HG03039 (cell line): ENCODE data around the gene SLC38A9.
"Not testable (repeated sequence)": the region's sequence is repeated elsewhere in the genome, so short reads cannot be mapped to it uniquely, and the experiment has no call there.

Source experiments
- ATAC-seq: cut with Tn5 transposase; IDR thresholded peaks from one replicate; pipeline ENCODE4 v1.9.1; 2021; ENCODE audit warnings: mild to moderate bottlenecking, moderate library complexity; ENCODE audit not compliant: unreplicated experiment

Gene SLC38A9

DNA sequence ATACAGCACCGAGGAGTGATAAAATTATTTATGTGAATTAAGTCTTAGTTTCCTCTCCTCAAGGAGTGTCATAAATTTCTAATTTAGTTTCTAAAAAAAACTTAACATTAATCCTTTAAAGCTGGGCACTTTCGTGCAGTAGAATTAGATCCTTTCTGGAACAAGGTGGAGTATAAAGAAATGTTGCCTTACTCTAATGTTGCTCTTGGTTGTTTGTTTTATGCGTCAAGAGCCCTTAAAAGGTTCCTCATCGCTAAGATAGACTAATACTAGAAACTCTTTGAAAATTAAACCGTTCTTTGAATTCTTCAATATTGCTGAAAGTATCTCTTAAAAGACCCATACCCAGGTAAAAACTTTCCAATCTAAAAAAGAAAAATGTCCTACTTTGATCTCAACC, 93.8 kb downstream of the SLC38A9 start:
- no peak for ATAC-seq

DNA sequence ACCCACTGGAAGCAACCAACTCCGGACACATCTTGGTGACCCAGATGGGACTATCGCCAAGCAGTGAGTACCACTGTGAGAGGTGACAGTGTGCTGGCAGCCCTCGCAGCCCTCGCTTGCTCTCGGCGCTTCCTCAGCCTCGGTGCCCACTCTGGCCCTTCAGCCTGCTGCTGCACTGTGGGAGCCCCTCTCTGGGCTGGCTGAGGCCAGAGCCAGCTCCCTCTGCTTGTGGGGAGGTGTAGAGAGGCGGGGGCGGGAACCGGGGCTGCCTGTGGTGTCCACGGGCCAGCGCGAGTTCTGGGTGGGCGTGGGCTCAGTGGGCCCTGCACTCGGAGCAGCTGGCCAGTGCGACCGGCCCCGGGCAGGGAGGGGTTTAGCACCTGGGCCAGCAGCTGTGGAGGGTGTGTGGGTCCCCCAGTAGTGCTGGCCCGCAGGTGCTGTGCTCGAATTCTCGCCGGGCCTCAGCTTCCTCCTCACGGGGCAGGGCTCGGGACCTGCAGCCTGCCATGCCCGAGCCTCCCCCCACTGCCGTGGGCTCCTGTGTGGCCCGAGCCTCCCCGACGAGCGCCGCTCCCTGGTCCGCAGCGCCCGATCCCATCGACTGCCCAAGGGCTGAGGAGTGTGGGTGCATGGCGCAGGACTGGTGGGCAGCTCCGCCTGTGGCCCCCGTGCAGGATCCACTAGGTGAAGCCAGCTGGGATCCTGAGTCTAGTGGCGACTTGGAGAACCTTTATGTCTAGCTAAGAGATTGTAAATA, 98.8 kb downstream of the SLC38A9 start:
- no peak for ATAC-seq

DNA sequence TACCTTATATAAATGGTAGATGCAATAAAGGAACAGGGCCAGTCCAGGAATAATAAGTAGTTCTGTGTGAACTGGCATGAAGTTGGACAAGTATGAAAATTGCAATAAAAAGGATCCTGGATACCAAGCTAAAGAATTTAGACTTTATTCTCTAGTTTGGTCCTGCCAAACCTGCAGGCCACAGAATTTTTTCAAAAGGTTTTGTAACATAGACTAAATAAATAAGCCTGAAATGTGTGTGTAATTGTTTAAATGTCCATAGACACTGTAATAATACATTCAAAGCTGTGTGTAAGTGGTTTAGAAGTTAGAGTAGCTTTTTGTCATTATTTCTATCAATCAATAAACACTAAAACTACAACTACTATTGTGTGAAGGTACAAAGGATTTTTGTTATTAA, 101.6 kb downstream of the SLC38A9 start:
- no peak for ATAC-seq

DNA sequence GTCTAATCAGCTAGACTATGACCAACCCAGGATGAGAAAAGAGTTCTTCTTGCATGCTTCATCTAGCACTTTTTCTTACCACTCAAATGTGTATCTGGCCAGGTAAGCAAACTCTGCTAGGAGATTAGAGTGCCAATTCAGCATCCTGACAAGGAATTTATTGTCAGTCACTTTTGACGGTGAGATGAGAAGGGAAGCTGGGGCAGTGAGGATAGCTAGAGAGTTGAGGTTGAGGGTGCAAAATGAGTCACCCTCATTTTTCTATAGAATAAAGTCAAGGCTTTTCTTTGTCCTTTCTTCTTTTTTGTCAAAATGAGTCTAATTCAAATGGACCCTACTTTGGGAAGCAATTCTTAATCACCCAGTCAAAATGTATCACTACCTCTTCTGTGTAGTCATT, 102.7 kb downstream of the SLC38A9 start:
- ATAC-seq: no peak

DNA sequence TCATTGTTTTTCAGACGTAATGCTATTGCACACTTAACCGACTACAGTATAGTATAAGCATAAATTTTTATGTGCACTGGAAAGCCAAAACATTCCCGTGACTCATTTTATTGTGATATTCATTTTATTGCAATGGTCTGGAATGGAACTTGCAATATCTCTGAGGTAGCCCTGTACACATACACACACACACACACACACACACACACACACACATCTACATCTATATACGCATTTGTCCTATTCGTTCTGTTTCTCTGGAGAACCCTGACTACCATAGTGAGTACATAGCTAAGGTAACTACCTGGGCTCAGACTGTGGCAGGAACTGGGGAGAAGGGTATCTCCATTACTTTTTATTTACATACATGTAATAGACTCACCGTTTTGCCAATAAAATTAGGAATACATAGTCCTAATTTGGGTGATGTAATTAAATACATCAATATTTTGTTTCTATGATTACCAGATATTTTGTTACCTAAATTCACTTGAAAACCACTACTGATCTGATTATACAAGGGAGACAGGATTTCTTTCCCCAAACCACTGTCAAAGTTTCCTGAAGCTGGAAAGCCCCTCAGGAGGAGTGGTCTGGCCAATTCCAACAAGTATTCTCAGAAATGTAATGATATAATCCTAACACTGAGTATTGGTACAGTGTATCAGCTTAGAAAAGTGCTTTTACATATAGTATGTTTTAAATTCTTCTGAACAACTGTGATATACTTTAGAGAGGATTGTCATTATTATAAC, 103.4 kb downstream of the SLC38A9 start:
- no peak for ATAC-seq

DNA sequence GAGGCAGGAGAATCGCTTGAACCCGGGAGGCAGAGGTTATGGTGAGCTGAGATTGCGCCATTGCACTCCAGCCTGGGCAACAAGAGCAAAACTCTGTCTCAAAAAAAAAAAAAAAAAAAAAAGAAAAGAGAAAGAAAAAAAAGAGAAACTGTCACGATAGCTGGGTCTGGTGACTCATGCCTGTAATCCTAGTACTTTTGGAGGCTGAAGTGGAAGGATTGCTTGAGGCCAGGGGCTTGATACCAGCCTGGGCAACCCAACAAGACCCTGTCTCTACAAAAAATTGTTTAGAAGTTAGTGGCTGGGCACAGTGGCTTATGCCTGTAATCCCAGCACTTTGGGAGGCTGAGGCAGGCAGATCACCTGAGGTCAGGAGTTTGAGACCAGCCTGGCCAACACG, 104.8 kb downstream of the SLC38A9 start:
- not testable (repeated sequence) for ATAC-seq

DNA sequence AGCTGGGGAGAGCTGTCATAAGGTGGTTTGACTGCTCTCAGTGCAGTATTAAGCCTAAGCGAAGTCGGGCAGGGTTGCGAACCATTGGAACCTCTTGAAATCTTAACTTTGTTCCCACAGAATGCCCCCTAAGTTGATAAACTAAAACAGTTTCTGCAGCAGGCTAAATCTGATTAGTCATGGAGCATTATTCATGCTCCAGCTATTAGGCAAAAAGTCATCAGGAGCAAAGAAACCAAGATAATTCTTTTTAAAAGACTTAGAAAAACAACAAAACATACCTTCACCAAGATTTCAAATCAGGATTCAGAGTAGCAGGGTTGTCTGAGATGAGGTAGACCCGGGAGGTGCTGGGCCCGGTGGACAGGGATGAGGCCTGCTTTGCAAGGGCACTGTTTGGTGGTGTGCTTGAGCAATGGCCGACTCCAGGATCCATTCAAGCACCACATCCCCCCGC, 107.5 kb downstream of the SLC38A9 start:
- no peak for ATAC-seq

DNA sequence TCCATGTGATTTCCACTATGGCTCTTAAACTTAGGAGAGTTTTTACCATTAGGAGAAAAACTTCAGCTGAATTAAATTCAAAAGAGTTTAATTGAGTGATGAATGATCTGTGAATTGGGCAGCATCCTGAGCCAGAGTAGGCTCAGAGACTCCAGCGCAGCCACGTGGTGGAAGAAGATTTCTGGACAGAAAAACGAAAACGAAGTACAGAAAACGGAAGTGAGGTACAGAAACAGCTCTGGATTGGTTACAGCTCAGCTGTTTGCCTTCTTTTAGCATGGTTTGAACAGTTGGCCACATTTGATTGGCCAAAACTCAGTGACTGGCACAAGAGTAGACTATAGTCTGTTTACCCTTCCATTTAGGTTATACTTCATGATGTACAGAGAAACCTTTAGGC, 108.2 kb downstream of the SLC38A9 start:
- ATAC-seq: no peak

DNA sequence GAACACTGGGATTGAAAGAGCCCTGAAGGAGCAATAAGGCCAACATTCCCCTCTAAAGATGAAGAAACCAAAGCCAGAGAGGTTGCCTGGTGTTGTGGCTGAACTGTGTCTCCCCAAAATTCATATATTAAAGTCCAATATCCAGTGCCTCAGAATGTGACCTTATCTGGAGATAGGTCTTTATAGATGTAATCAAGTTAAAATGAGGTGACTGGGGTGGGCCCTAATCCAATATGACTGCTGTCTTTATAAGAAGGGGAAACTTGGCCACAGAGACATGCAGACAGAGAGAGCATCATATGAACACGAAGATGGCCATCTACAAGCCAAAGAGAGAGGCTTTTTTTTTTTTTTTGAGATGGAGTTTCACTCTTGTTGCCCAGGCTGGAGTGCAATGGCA, 110.5 kb downstream of the SLC38A9 start:
- no peak for ATAC-seq

DNA sequence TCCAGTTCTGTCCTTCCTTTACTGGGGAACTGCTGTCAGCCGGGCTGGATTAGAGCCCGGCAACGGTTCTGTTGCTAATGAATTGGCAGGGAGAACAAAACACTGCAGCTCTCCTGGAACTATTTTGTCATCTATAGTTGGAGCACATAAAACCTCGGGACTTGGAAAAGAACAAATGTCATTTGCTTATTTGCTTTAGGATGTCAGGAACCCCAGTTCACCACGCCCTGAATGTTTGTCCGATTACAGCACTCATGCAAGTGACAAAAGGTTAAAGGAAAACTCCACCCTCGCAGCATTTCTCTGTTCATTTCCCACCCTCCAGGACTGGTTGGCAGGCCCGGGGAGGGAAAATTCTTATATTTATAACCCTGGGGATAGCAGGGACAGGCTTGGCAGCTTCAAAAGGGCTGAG, 110.9 kb downstream of the SLC38A9 start:
- no peak for ATAC-seq

DNA sequence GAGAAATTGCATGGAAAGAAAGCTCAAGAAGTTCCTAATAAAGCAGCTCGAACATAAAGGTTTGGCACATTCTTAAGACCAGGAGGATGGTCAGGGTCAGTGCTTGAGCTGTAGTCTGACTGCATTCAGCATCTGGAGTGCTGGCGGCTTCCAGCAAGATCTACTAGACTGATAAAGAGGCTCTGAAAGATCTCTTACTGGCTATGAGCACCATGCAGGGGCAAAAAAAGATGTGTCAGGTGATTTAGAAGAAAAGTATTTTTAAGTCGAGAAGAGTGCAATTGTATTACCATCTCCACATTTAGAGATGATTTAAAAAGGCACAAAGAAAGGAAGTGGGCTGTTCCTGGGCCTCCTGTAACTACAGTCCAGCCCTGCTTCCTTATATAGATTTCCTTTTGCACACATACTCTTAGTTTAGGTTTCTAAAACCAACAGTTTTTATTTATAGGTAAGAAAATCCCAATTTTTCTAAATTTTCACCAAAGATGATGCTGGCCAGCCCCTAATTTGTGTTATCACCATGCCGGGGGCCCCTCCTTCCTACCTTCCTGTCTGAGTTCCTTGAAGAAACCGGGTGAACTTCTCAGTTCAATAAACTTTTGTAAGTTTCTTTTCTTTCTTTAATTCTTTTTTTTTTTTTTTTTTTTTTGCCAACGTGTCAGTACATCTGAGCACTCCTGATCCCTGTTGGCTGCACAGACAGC, 111.5 kb downstream of the SLC38A9 start:
- ATAC-seq: no peak

DNA sequence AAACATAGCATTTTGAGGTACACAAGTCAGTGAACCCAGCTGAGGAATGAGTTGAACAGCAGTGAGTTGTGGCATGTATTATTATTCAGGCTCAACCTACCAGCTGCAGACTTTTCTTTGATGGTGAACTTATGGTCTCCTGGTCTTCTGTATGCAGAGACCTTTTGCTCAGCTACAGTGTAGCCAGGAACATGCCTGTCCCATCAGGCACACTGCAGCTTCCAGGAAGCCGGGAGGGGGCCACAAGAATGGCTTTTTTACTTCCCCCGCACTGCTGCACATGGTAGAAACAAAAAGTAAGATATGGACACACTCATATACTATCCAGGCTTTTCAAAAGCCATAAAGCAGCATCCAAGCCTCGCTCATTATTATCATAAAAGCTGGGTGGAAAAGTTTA, 112.0 kb downstream of the SLC38A9 start:
- ATAC-seq: no peak

DNA sequence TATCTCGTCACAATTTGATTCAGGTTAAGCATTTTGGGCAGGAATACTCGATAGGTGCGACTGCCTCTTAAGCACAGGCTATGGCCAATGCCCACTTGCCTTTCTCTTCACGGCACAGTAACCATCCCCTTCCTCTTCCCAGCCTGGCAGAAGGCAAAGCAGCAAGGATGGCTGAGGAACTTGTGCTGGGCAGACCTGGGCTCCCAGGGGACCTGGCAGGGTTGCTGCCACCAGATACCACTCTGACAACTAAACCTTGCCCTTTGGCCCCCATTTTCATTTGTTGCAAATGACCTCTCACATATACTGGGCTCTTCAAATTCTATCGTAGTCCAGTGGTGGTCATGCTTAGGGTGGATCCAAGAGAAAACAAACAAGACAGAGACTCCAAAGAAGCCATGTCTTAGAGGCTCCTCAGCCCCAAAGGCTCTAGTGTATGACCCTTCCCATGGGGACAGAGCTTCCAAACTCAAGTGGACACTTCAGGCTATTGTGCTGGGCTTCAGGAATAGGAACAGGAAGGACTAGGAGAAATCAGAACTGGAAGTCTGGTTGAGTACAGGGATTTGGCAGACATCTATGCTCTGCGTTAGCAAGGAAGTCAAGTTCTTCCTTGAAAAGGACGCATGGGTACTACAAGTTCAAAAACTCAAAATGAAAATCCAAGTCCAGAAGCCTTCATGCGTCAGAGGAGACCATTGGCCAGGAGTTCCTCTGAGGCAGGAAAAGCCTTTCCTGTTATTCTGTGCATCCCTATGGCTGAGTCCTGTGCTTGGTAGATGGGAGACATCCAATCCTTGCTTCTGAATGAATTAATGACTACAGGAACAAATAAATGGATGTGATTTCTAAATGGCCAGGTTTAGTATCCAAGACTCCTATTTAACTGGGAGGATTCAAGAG, 112.7 kb downstream of the SLC38A9 start:
- no peak for ATAC-seq

DNA sequence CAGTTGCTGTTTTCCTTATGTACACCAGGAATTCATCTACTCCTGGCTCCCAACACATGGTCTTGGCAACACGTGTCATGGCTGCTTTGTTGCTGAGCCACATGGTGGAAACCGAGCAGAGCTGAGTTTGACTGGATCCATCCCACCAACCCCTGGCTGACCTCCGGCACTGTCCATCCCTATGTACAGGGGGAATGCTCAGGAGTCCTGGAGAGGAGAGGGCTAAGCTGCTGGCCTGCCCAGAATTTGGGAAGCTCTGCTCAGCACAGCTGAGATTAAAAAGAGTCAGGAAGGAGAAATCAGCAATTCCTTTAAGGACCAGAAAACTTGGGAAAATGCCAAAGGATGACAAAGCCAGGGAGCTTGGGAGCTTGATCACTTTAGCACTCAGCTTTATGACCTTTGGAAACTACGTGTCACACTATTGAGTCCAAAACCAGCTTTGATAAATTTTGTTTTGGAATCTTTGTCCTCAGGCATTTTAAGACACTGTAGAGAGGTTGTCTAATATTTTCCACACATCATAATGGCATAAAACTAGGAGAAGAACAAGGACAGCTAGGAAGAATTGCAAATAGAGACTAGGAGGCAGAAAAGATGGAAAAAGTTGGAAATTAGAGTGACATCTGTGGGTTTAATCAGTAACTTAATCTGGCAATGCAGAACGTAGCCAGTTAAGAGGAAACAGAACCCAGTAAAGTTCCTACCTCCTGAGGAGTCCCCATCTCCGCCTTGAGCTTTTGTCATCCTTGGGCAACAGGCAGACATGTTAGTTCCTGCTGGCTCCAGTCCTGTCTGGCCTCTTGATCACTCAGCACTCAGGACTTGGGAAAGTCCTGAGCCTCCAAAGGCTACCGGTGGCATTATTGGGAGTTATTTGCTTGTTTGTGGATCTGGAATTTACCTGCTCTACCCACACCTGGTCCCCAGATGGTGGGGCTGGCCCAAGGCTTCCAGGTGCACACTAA, 114.8 kb downstream of the SLC38A9 start:
- no peak for ATAC-seq

DNA sequence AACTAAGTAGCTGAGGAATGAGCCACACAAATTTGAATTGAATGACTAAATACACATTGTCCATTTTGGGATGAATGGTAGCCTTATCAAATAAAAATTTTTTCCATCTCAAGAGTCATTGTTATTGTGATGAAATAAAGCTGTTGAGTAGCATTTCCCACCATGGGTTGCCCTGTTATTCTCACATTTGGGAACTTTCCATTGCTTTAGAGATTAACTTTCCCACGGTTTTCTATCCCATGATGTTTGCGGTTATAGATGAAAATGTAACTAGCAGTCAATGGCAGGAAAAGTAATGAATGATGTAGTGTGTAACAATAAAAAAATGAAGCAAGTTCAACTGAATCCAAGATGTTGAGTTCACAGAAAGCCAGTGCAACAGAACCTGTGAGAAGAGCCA, 117.5 kb downstream of the SLC38A9 start:
- no peak for ATAC-seq

DNA sequence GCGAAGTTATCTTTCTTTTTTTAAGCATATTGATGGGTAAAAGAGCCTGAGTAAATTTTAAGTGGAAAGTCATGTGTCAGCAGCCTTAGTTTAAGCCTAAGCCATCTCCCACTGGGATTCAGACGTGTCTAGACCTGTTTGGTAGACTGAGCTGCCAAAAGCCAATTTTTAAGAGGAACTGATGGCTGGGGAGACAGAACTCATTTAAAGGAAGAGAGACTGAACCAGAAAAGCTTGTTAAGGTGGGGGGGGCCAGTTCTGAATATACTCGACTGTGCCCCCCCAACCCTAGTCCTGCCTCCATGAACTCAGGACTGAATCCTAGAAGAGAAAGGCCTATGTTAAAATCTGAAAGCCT, 119.0 kb downstream of the SLC38A9 start:
- no peak for ATAC-seq

DNA sequence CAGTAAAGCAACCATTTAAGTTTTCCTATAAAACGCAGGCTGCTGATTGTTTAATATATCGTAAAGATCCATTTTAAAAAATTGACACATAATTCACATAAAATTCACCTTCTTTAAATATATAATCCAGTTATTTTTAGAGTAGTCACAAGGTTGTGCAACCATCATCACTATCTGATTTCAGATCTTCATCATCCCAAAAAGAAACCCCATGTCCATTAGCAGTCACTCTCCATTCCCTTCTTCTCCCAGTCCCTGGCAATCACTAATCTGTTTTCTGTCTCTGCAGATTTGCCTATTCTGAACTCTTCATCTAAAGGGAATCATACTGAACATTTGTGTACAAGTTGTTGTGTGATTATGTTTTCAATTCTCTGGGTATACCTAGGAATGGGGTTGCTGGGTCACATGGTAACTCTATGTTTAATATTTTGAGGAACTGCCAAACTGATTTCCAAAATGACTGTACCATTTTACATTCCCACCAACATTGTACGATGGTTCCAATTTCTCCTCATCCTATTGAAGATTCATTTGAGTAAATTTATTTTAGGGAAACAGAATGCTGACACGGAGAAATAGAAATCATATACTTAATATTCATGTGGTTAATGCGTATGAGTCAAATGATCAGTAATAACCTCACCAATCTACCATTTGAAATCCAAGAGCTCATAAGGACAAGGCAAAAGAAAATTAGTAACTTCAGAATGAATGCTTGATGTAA, 119.6 kb downstream of the SLC38A9 start:
- no peak for ATAC-seq

DNA sequence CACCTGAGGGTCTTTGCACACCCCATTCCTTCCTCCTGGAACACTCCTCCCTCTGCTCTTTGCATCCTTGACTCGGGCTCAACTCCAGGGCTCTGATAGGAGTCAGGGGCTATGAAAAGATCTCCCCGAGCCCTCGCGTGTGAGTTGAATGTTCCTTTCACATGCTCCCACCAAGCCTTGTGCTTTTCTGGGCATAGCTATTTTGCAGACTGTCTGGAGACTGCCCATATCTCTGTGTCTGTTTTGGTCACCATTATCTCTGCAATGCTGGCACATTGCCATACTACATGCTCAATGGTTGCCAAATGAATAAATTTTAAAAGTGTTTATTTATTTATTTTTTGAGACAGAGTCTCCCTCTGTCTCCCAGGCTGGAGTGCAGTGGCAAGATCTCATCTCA, 120.4 kb downstream of the SLC38A9 start:
- no peak for ATAC-seq

DNA sequence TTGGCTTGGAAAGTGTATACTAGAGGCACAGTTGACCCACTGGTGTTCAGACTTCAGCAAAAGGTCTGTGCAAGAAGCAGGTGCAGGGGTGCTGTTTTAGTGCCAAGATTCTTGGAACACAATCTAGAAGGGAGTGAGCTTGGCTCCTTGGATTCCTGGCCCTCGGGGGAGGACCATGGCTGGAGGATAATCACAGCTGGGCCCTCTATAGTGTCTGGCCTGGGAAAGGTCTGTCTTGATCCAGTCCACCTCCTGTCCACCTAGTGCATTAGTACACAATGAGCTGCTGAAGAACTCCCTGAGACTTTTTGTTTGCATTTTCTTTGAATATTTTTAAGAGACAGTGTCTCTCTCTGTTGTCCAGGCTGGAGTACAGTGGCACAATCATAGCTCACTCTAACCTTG, 126.9 kb downstream of the SLC38A9 start:
- no peak for ATAC-seq
